Peyer's patch (tissue), 4 donors: ENCODE results near the gene NRXN3. TPM values are rescaled to one million over a fixed set of nuclear protein-coding genes. Genes with fewer than 3 reads are reported as not detected.

ENCODE experiments used
- DNase-seq, 3 donors: peaks; one replicate each; pipeline ENCODE4 v3.0.0-alpha.2; 2017 to 2019
- H3K27ac ChIP-seq, 4 donors: fragments of 200-600 bp; sonication (generic); one replicate each; pipeline ENCODE4 v1.5.1; 2016 to 2019
- H3K27me3 ChIP-seq, 2 donors: fragments of 200-600 bp; sonication (generic); one replicate each; pipeline ENCODE4 v1.5.1; 2019
- H3K36me3 ChIP-seq, 3 donors: fragments of 200-600 bp; sonication (generic); one replicate each; pipeline ENCODE4 v1.5.1; 2016 to 2019
- H3K4me1 ChIP-seq, 4 donors: fragments of 200-600 bp; sonication (generic); one replicate each; pipeline ENCODE4 v1.5.1; 2016 to 2019
- H3K4me3 ChIP-seq, 4 donors: fragments of 200-600 bp; sonication (generic); 1 replicate in 3 of 4; 2 replicates in 1 of 4; pipeline ENCODE4 v1.5.1; 2016 to 2019; ENCODE audit warnings: mild to moderate bottlenecking in 1 of 4
- H3K9me3 ChIP-seq, 4 donors: fragments of 200-600 bp; sonication (generic); one replicate each; pipeline ENCODE4 v1.5.1; 2016 to 2019; ENCODE audit warnings: mild to moderate bottlenecking in 1 of 4
- POLR2A ChIP-seq, 2 donors: fragments of 450-650 bp; IDR thresholded peaks; one replicate each; pipeline ENCODE4 v1.5.1; 2017; ENCODE audit warnings: antibody characterized with exemption in 2 of 2, mild to moderate bottlenecking in 2 of 2, moderate library complexity in 2 of 2
- total RNA-seq, 4 donors: library from RNA; depleted of rRNA; stranded (reverse); fragments of >200 nt; gene quantifications; one replicate each; pipeline ENCODE4 v1.1.0, GENCODE V29; 2016
- TF ChIP-seq, protein P1 (sequence below), 6 experiments: fragments of 450-650 bp in 4 of 6; fragments of 200-600 bp in 2 of 6; sonication (generic) in 1 of 6; IDR thresholded peaks; one replicate each; pipeline ENCODE4 v1.5.1; 2017 to 2019; ENCODE audit warnings: antibody characterized with exemption in 6 of 6, mild to moderate bottlenecking in 3 of 6, moderate library complexity in 1 of 6

The NRXN3 gene
- total RNA-seq, 4 donors from 2014 or later = 1.6 to 10.2 (median 4.4) TPM

DNA sequence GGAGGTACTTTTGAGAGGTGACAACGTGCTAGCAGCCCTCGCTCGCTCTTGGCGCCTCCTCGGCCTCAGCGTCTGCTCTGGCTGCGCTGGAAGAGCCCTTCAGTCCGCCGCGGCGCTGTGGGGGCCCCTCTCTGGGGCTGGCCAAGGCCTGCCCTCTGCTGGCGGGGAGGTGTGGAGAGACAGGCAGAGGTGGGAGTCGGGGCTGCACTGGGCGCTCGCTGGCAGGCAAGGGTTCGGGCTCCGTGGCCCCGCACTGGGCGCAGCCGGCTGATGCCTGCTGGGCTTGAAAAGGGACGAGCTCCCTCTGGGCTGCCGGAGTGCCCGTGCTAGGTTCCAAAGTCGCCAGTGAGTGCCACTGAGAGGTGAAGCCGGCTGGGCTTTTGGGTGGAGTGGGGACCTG lies 1461.1 kb downstream of the NRXN3 start:
- DNase-seq = peak in 1 of 3 donors; percentile 46
- no peaks in the 10 kb centered on the region for H3K9me3 ChIP-seq
- TF ChIP-seq, protein P1, sequence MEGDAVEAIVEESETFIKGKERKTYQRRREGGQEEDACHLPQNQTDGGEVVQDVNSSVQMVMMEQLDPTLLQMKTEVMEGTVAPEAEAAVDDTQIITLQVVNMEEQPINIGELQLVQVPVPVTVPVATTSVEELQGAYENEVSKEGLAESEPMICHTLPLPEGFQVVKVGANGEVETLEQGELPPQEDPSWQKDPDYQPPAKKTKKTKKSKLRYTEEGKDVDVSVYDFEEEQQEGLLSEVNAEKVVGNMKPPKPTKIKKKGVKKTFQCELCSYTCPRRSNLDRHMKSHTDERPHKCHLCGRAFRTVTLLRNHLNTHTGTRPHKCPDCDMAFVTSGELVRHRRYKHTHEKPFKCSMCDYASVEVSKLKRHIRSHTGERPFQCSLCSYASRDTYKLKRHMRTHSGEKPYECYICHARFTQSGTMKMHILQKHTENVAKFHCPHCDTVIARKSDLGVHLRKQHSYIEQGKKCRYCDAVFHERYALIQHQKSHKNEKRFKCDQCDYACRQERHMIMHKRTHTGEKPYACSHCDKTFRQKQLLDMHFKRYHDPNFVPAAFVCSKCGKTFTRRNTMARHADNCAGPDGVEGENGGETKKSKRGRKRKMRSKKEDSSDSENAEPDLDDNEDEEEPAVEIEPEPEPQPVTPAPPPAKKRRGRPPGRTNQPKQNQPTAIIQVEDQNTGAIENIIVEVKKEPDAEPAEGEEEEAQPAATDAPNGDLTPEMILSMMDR (IDR thresholded peaks at IDR 0.05) = no peak
- no peak for TF ChIP-seq POLR2A (IDR thresholded peaks at IDR 0.05)
- no peaks in the 10 kb centered on the region for H3K36me3 ChIP-seq
- H3K4me1 ChIP-seq = no peaks in the 10 kb centered on the region
- H3K27me3 ChIP-seq = no peaks in the 10 kb centered on the region
- no peak overlapping the region for H3K4me3 ChIP-seq
- no peak overlapping the region for H3K27ac ChIP-seq

DNA sequence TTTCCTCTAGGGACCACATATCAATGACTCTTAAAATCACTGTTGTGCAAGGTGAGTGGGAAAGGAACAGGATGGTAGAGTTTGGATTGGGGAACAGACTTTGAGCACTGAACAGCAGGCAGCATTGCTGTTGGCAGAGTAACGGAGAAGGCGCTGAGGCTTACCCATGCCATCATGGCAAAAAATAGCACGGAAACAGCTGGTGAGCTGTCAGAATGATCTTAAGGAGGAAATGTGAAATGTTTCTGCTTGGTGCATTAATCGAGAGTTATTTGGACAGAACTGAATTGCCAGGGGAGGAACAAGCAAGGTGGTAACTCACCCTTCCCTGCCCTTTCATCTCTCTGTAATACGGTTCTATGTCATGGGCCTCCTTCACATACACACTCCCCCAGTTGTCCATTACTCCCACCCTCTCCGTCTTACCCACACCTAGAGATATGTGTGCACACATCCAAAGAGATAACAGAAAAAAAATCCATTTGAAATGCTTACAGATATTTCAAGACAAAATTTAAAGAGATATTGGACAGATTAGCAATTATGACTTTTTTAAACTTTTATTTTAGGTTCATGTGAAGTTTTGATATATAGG lies 1468.6 kb downstream of the NRXN3 start:
- DNase-seq = no peak
- Histone ChIP-seq H3K27me3 (no peaks in the 10 kb centered on the region), H3K9me3 (no peaks in the 10 kb centered on the region), H3K36me3 (no peaks in the 10 kb centered on the region), H3K4me3 (no peak overlapping the region), H3K27ac (no peak overlapping the region), H3K4me1 (no peaks in the 10 kb centered on the region)
- no peak for TF ChIP-seq POLR2A (IDR thresholded peaks at IDR 0.05)
- TF ChIP-seq, protein P1 (IDR thresholded peaks at IDR 0.05) = no peak

DNA sequence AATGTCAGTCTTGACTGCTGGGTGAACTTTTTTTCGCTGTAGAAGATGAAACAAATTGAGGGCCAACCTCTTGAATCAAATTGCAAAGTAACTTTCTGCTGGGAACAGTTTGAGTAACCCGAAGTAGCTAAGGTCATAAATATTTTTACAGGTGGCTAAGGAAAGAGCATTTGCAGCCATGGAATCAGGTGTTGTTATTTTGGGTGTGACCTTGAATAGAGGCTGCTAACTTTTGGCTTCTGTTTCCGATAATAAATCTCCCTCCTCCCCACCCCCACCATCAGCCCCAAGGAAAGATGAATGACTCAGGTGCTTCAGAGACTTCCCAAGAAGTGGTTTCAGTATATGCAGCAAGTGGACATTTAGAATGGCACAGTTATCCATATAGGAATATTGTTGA lies 1469.4 kb downstream of the NRXN3 start:
- TF ChIP-seq, protein P1 (IDR thresholded peaks at IDR 0.05) = no peak
- no peak for TF ChIP-seq POLR2A (IDR thresholded peaks at IDR 0.05)
- no peaks in the 10 kb centered on the region for H3K36me3 ChIP-seq
- H3K4me1 ChIP-seq = no peaks in the 10 kb centered on the region
- no peak for DNase-seq
- H3K27me3 ChIP-seq = no peaks in the 10 kb centered on the region
- H3K27ac ChIP-seq = no peak overlapping the region
- H3K9me3 ChIP-seq = no peaks in the 10 kb centered on the region
- no peak overlapping the region for H3K4me3 ChIP-seq

DNA sequence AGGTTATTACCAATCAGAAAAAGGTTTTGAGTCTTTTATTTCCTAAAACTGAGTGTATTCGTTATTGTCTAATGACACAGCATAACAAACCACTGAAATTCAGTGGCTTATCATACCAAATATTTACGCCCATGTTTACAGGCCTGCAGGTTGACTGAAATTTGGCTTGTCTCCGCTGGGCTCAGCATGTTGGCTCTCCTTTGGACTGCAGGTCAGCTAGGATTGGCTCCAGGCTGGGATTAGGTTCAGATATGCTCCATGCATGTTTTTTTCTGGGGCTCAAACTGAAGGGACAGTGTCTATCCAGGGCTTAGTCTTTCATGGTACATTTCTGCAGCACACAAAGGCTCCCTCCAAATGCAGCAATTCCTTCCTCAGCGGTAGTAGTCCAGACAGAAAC lies 1471.2 kb downstream of the NRXN3 start:
- no peak for DNase-seq
- no peak for TF ChIP-seq POLR2A (IDR thresholded peaks at IDR 0.05)
- TF ChIP-seq, protein P1 (IDR thresholded peaks at IDR 0.05) = no peak
- no peak overlapping the region for H3K4me3 ChIP-seq
- no peaks in the 10 kb centered on the region for H3K36me3 ChIP-seq
- H3K27me3 ChIP-seq = no peaks in the 10 kb centered on the region
- no peaks in the 10 kb centered on the region for H3K4me1 ChIP-seq
- no peaks in the 10 kb centered on the region for H3K9me3 ChIP-seq
- no peak overlapping the region for H3K27ac ChIP-seq

DNA sequence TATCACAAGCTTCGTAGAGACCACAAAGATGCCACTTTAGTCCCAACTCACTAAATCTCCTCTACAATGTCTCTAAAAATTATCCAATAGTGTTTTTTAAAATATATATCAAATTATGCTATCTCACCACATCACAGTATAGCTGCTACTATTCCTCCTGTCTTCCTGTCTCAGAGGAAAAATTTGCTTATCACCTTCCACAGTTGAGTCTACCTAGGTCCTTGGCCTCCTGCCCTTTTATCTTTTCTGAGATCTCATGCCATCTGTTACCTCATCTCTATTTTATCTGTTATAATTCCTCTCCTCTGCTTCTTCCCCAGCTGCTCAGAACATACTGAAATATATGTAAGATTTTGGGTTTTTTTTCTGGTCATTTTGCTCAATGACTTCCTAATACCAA lies 1473.0 kb downstream of the NRXN3 start:
- H3K27me3 ChIP-seq = no peaks in the 10 kb centered on the region
- H3K9me3 ChIP-seq = no peaks in the 10 kb centered on the region
- H3K4me1 ChIP-seq = no peaks in the 10 kb centered on the region
- TF ChIP-seq POLR2A (IDR thresholded peaks at IDR 0.05) = no peak
- TF ChIP-seq, protein P1 (IDR thresholded peaks at IDR 0.05) = no peak
- no peak overlapping the region for H3K27ac ChIP-seq
- DNase-seq = no peak
- no peaks in the 10 kb centered on the region for H3K36me3 ChIP-seq
- H3K4me3 ChIP-seq = no peak overlapping the region
